NB4 (cell line): ENCODE results near the gene NRBF2.

ENCODE experiments used
- DNase-seq: peaks from one replicate; pipeline ENCODE4 v3.0.0; 2010; ENCODE audit warnings: low read depth
- H3K4me3 ChIP-seq: one replicate; pipeline ENCODE4 v1.5.1; 2011; ENCODE audit warnings: mild to moderate bottlenecking, low read depth, low read length, moderate library complexity
- CTCF ChIP-seq: IDR thresholded peaks from one replicate; pipeline ENCODE4 v1.5.1; 2012; ENCODE audit warnings: low read depth, low read length
- MAX ChIP-seq: IDR thresholded peaks from 2 replicates; pipeline ENCODE4 v1.6.1; 2011; ENCODE audit warnings: low read depth, low read length
- MYC ChIP-seq: IDR thresholded peaks from 2 replicates; pipeline ENCODE4 v1.6.1; 2011; ENCODE audit warnings: low read depth, low read length
- POLR2A ChIP-seq: IDR thresholded peaks from 2 replicates; pipeline ENCODE4 v1.6.1; 2011; ENCODE audit warnings: mild to moderate bottlenecking; ENCODE audit not compliant: insufficient read length; ENCODE audit errors: extremely low read depth

NRBF2 gene

DNA sequence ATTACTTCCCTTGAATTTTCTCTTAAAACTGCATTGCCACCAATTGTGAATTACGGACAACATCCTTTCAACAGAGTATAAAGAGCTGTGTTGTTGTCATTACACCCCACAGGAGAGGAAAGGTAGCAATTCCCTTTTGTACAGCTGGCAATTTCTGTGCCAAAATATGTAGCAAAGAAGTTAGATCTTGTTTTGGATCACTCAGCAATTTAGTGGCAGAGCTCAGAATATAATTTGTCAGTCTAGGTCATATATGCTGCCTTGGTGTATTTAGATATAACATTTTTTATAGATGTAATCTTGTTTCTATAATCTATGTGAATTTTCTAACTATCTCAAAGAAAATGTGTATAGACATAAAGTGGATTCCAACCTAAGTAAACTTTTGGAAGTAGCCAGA, 38.8 kb downstream of the NRBF2 start:
- no peak for DNase-seq
- TF ChIP-seq POLR2A (no peak), MAX (no peak), MYC (no peak), CTCF (no peak)
- H3K4me3 ChIP-seq = no peak overlapping the region

DNA sequence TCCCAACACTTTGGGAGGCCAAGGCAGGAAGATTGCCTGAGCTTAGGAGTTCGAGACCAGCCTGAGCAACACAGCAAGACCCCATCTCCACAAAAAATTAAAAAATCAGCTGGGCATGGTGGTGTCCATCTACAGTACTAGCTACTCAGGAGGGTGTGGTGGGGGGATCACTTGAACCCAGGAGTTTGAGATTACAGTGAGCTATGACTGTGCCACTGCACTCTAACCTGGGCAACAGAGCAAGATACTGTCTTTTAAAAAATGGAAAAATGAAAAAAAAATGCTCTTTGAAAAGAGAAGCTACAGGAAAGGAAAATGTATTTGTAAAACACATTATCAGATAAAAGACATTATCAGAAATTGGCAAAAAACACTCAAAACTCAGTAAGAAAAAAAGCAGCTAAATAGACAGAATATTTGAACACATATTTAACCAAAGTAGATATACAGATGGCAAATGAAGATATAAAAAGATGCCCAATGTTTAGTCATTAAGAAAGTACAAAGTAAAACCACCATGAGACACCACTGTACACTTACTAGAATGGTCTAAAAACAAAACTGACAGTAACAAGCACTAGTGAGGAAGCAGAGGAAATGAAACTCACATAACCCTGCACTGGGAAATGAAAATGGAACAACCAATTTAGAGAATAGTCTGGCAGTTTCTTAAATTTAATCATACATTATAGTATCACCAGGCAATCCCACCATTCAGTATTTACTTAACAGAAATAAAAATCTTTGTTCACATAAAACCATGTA, 40.5 kb downstream of the NRBF2 start:
- no peak for DNase-seq
- no peak overlapping the region for H3K4me3 ChIP-seq
- TF ChIP-seq MYC = no peak
- no peak for TF ChIP-seq CTCF
- no peak for TF ChIP-seq MAX
- TF ChIP-seq POLR2A = no peak

- no peak overlapping the region for H3K4me3 ChIP-seq
- no peak for DNase-seq
- no peak for TF ChIP-seq MYC
- no peak for TF ChIP-seq POLR2A
- TF ChIP-seq MAX = no peak
- no peak for TF ChIP-seq CTCF
These were observed 42.4 kb downstream of the NRBF2 start for GRCh38 chr10:63175534-63175933.

- no peak for DNase-seq
- H3K4me3 ChIP-seq = no peak overlapping the region
- TF ChIP-seq POLR2A (no peak), MAX (no peak), MYC (no peak), CTCF (no peak)
These were observed 59.7 kb downstream of the NRBF2 start for GRCh38 chr10:63192826-63193225.

- DNase-seq = no peak
- no peak for TF ChIP-seq MYC
- TF ChIP-seq MAX = no peak
- no peak for TF ChIP-seq POLR2A
- TF ChIP-seq CTCF = no peak
These were observed 64.4 kb downstream of the NRBF2 start for GRCh38 chr10:63197344-63198092.

More at GRCh38 chr10:63197344-63198092, 64.4 kb downstream of the NRBF2 start:
- H3K4me3 ChIP-seq = no peak overlapping the region
